ENCODE data around the gene P2RY6. TPM values are rescaled to one million over a fixed set of nuclear protein-coding genes. Genes with fewer than 3 reads are reported as not detected.

Gene P2RY6
- total RNA-seq, 2 experiments from 2014 or later = not detected

GRCh38 chr11:73234471-73235181, 37.5 kb upstream of the P2RY6 start:
- Mint-ChIP-seq H3K36me3 (ENCODE audit: low read depth) (no peaks in the 10 kb centered on the region), H3K27ac (no peak overlapping the region), H3K4me3 (no peak overlapping the region), H3K9me3 (no peaks in the 10 kb centered on the region), H3K4me1 (ENCODE audit: low read depth) (no peaks in the 10 kb centered on the region), H3K27me3 (no peaks in the 10 kb centered on the region)
- DNase-seq (no peak), ATAC-seq (no peak)
- intact Hi-C loops (cut with micrococcal nuclease) = no loop called here
- TF ChIP-seq, protein P1, sequence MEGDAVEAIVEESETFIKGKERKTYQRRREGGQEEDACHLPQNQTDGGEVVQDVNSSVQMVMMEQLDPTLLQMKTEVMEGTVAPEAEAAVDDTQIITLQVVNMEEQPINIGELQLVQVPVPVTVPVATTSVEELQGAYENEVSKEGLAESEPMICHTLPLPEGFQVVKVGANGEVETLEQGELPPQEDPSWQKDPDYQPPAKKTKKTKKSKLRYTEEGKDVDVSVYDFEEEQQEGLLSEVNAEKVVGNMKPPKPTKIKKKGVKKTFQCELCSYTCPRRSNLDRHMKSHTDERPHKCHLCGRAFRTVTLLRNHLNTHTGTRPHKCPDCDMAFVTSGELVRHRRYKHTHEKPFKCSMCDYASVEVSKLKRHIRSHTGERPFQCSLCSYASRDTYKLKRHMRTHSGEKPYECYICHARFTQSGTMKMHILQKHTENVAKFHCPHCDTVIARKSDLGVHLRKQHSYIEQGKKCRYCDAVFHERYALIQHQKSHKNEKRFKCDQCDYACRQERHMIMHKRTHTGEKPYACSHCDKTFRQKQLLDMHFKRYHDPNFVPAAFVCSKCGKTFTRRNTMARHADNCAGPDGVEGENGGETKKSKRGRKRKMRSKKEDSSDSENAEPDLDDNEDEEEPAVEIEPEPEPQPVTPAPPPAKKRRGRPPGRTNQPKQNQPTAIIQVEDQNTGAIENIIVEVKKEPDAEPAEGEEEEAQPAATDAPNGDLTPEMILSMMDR (IDR thresholded peaks at IDR 0.05) = no peak
- ChIA-PET POLR2A (no interaction called here), CTCF (interaction anchor here (1.1 to 2.2 kb wide), 3 partner anchors 10 to 101 kb away, joined by 3 to 7 read pairs (median 5); no protein-coding TSS in a partner anchor)

GRCh38 chr11:73235236-73235786, 36.8 kb upstream of the P2RY6 start:
- Mint-ChIP-seq H3K36me3 (ENCODE audit: low read depth) (no peaks in the 10 kb centered on the region), H3K4me1 (ENCODE audit: low read depth) (no peaks in the 10 kb centered on the region), H3K4me3 (no peak overlapping the region), H3K9me3 (no peaks in the 10 kb centered on the region), H3K27me3 (peaks cover 1% of the 10 kb centered on the region), H3K27ac (no peak overlapping the region)
- POLR2A ChIA-PET = no interaction called here
- CTCF ChIA-PET = interaction anchor here (1.1 to 2.6 kb wide), 3 partner anchors 41 to 100 kb away, joined by 3 to 7 read pairs (median 5); no protein-coding TSS in a partner anchor
- DNase-seq = no peak
- TF ChIP-seq, protein P1 (IDR thresholded peaks at IDR 0.05) = no peak
- intact Hi-C loops (cut with micrococcal nuclease) = no loop called here
- ATAC-seq = no peak

GRCh38 chr11:73236205-73236765, 35.9 kb upstream of the P2RY6 start:
- ChIA-PET POLR2A (interaction anchor here (0.6 to 0.7 kb wide), 2 partner anchors 352 to 410 kb away, joined by 3 read pairs; no protein-coding TSS in a partner anchor), CTCF (interaction anchor here (0.8 to 2.6 kb wide), 13 partner anchors 9 to 99 kb away, joined by 3 to 7 read pairs (median 4); no protein-coding TSS in a partner anchor)
- Mint-ChIP-seq H3K9me3 (no peaks in the 10 kb centered on the region), H3K27me3 (peaks cover 2% of the 10 kb centered on the region), H3K4me3 (no peak overlapping the region), H3K4me1 (ENCODE audit: low read depth) (no peaks in the 10 kb centered on the region), H3K36me3 (ENCODE audit: low read depth) (no peaks in the 10 kb centered on the region), H3K27ac (no peak overlapping the region)
- no peak for ATAC-seq
- TF ChIP-seq, protein P1 (IDR thresholded peaks at IDR 0.05) = no peak
- intact Hi-C loops (cut with micrococcal nuclease) = no loop called here
- no peak for DNase-seq

DNA sequence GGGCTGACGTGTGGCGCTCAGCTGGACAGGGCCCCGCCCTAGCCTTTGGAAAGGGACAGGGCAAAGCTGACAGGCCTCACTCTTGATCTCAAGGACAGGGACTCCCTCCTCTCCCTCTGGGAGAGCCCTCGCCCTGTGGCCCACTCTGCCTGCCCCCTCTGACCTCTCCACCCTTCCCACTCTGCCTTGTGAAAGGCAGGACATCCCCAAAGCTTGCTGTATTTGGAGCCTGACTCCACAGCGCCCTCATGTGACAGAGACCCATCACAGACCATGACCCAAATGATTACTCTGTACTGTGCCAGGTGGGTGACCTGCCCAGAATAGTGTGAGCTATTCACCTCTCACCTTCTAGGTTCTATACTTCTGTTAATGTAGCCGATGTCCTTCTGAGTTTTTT, 35.3 kb upstream of the P2RY6 start:
- TF ChIP-seq, protein P1 (IDR thresholded peaks at IDR 0.05) = peak; percentile 69
- H3K4me1 Mint-ChIP-seq (ENCODE audit: low read depth) = no peaks in the 10 kb centered on the region
- H3K9me3 Mint-ChIP-seq = no peaks in the 10 kb centered on the region
- intact Hi-C loops (cut with micrococcal nuclease) = no loop called here
- H3K36me3 Mint-ChIP-seq (ENCODE audit: low read depth) = no peaks in the 10 kb centered on the region
- CTCF ChIA-PET = interaction anchor here (0.8 to 2.6 kb wide), 14 partner anchors 8 to 99 kb away, joined by 3 to 7 read pairs (median 4); no protein-coding TSS in a partner anchor
- peak; percentile 67 for DNase-seq
- ATAC-seq = peak; percentile 89
- H3K27me3 Mint-ChIP-seq = peaks cover 2% of the 10 kb centered on the region
- H3K4me3 Mint-ChIP-seq = no peak overlapping the region
- H3K27ac Mint-ChIP-seq = no peak overlapping the region
- POLR2A ChIA-PET = interaction anchor here (0.6 to 0.7 kb wide), 2 partner anchors 353 to 411 kb away, joined by 3 read pairs; no protein-coding TSS in a partner anchor
